ENCODE data around the gene CCDC66. TPM values are rescaled to one million over a fixed set of nuclear protein-coding genes. Genes with fewer than 3 reads are reported as not detected.

CCDC66 gene
- total and polyA plus RNA-seq, 2 of the 4 experiments (the other 2 are of a cell fraction), result 6.0 to 9.1 TPM

DNA sequence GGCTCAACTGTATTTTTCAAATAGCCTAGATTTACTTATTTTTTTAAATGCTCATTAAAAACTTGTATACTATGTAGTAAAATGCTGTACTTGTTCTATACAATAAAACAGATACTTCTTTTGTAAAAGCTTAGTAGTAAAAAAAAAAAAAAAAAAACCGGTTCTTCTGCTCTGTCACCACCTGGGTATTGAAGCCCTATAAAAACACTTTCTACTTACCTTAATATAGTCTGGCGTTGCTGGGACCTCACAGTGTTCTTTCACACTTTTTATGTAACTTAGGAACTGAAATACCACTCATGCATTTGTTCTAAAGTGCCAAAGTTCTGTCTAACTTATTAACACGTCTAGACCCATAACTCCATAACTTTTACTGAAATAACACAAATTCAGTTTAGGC is 64.7 kb downstream of the CCDC66 start:
- no peak overlapping the region for H4K91ac ChIP-seq (ENCODE audit: insufficient read depth, low read depth, low read length)
- ATAC-seq (ENCODE audit: low read depth), result no peak
- no peaks in the 10 kb centered on the region for H4K20me1 ChIP-seq (ENCODE audit: insufficient read depth, low read length)
- H3K27ac ChIP-seq (ENCODE audit: insufficient read depth, low read length), result no peak overlapping the region
- H3K18ac ChIP-seq (ENCODE audit: low read depth, low read length), result no peak overlapping the region
- H4K5ac ChIP-seq (ENCODE audit: low read depth, low read length), result no peak overlapping the region
- TF ChIP-seq CHD1 (IDR thresholded peaks at IDR 0.05; ENCODE audit: low read depth, low read length), result no peak
- no peak for TF ChIP-seq MAZ (IDR thresholded peaks at IDR 0.05; ENCODE audit: borderline replicate concordance, low read depth, low read length)
- TF ChIP-seq RFX5 (IDR thresholded peaks at IDR 0.05; ENCODE audit: low read depth, low read length), result no peak
- TF ChIP-seq RCOR1 (IDR thresholded peaks at IDR 0.05; ENCODE audit: insufficient replicate concordance, low read length), result no peak
- TF ChIP-seq, protein P1, sequence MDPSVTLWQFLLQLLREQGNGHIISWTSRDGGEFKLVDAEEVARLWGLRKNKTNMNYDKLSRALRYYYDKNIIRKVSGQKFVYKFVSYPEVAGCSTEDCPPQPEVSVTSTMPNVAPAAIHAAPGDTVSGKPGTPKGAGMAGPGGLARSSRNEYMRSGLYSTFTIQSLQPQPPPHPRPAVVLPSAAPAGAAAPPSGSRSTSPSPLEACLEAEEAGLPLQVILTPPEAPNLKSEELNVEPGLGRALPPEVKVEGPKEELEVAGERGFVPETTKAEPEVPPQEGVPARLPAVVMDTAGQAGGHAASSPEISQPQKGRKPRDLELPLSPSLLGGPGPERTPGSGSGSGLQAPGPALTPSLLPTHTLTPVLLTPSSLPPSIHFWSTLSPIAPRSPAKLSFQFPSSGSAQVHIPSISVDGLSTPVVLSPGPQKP (IDR thresholded peaks at IDR 0.05; ENCODE audit: borderline replicate concordance, low read depth, low read length), result no peak
- no peak for TF ChIP-seq MAFK (IDR thresholded peaks at IDR 0.05; ENCODE audit: low read depth, low read length)
- no peak for TF ChIP-seq MXI1 (IDR thresholded peaks at IDR 0.05; ENCODE audit: borderline replicate concordance, low read depth, low read length)
- TF ChIP-seq, protein P2, sequence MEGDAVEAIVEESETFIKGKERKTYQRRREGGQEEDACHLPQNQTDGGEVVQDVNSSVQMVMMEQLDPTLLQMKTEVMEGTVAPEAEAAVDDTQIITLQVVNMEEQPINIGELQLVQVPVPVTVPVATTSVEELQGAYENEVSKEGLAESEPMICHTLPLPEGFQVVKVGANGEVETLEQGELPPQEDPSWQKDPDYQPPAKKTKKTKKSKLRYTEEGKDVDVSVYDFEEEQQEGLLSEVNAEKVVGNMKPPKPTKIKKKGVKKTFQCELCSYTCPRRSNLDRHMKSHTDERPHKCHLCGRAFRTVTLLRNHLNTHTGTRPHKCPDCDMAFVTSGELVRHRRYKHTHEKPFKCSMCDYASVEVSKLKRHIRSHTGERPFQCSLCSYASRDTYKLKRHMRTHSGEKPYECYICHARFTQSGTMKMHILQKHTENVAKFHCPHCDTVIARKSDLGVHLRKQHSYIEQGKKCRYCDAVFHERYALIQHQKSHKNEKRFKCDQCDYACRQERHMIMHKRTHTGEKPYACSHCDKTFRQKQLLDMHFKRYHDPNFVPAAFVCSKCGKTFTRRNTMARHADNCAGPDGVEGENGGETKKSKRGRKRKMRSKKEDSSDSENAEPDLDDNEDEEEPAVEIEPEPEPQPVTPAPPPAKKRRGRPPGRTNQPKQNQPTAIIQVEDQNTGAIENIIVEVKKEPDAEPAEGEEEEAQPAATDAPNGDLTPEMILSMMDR (conservative IDR thresholded peaks at IDR 0.05; ENCODE audit: low read depth, low read length), result no peak
- no peak for TF ChIP-seq SMC3 (IDR thresholded peaks at IDR 0.05; ENCODE audit: low read depth, low read length)
- TF ChIP-seq POLR2A (IDR thresholded peaks at IDR 0.05; ENCODE audit: low read depth, low read length), result no peak
- TF ChIP-seq RAD21 (IDR thresholded peaks at IDR 0.05; ENCODE audit: low read length), result no peak
- no peak for TF ChIP-seq BHLHE40 (IDR thresholded peaks at IDR 0.05; ENCODE audit: low read depth, low read length)
- TF ChIP-seq CEBPB (IDR thresholded peaks at IDR 0.05; ENCODE audit: low read depth, low read length), result no peak
- no peak for TF ChIP-seq NFE2L2 (IDR thresholded peaks at IDR 0.05; ENCODE audit: low read depth, low read length)
- TF ChIP-seq, protein P3, sequence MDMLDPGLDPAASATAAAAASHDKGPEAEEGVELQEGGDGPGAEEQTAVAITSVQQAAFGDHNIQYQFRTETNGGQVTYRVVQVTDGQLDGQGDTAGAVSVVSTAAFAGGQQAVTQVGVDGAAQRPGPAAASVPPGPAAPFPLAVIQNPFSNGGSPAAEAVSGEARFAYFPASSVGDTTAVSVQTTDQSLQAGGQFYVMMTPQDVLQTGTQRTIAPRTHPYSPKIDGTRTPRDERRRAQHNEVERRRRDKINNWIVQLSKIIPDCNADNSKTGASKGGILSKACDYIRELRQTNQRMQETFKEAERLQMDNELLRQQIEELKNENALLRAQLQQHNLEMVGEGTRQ (IDR thresholded peaks at IDR 0.05; ENCODE audit: low read depth, low read length), result no peak
- no peak for TF ChIP-seq FOS (IDR thresholded peaks at IDR 0.05; ENCODE audit: low read depth, low read length)
- no peak overlapping the region for H3K9ac ChIP-seq (ENCODE audit: low read depth, low read length)
- intact Hi-C loops (cut with micrococcal nuclease) (loop anchor here (5.0 kb wide), 1 partner anchor 41 kb away; no protein-coding TSS in a partner anchor), dilution Hi-C loops (cut with HindIII; ENCODE audit: low sequenced_read_pairs, unreplicated experiment) (no loop called here), in situ Hi-C loops (cut with MboI; ENCODE audit: low sequenced_read_pairs) (no loop called here)
- H3K36me3 ChIP-seq (ENCODE audit: control insufficient read depth, insufficient read depth, low read length), result peaks cover 21% of the 10 kb centered on the region
- WGBS, 2 experiments (ENCODE audit: extremely low coverage in 2 of 2, insufficient read length in 1 of 2), result 100% methylated on average over 1 of the region's 3 CpGs; no CpG with 5 or more reads in 1 of the 2 experiments
- ChIA-PET CTCF (no interaction called here), POLR2A (ENCODE audit: unreplicated experiment) (no interaction called here)
- DNase-seq, result no peak
- no peak overlapping the region for H4K8ac ChIP-seq (ENCODE audit: low read depth in 2 of 2, low read length in 2 of 2)
- no peak overlapping the region for H2AK5ac ChIP-seq (ENCODE audit: low read depth, low read length)
- no peak overlapping the region for H2BK5ac ChIP-seq (ENCODE audit: low read depth, low read length, poor library complexity, severe bottlenecking)
- no peak overlapping the region for H2BK120ac ChIP-seq (ENCODE audit: low read depth, low read length)
- H3K9me1 ChIP-seq (ENCODE audit: insufficient read depth, low read length), result no peaks in the 10 kb centered on the region
- H2BK20ac ChIP-seq (ENCODE audit: low read depth, low read length), result no peak overlapping the region
- H3K4ac ChIP-seq (ENCODE audit: low read depth, low read length), result no peak overlapping the region
- H3K23ac ChIP-seq (ENCODE audit: low read depth, low read length), result no peak overlapping the region
- H2AK9ac ChIP-seq (replicated peaks; ENCODE audit: low read depth, low read length, poor library complexity), result no peak overlapping the region
- H2AFZ ChIP-seq (replicated peaks; ENCODE audit: low read length, poor library complexity), result no peak overlapping the region
- no peak overlapping the region for H3K4me3 ChIP-seq (ENCODE audit: insufficient read depth, low read depth, low read length)
- no peaks in the 10 kb centered on the region for H3K27me3 ChIP-seq (ENCODE audit: control insufficient read depth, insufficient read depth, low read length)
- H3K4me2 ChIP-seq (ENCODE audit: low read depth, low read length), result no peak overlapping the region
- H3K4me1 ChIP-seq (ENCODE audit: control insufficient read depth, insufficient read depth, low read length), result peaks cover 2% of the 10 kb centered on the region; the same call in 1 of the 2 replicates
- H3K14ac ChIP-seq (replicated peaks; ENCODE audit: low read depth, low read length), result no peak overlapping the region
- peaks cover 2 to 3% of the 10 kb centered on the region in 2 experiments; a peak in 1 of 4 replicates for H3K79me1 ChIP-seq (ENCODE audit: low read depth in 1 of 2, low read length in 2 of 2)
- no TSS peak for BruUV-seq (replicated peaks)
- H3K9me3 ChIP-seq (ENCODE audit: control insufficient read depth, insufficient read depth, low read length), result no peaks in the 10 kb centered on the region
- H3K56ac ChIP-seq (ENCODE audit: extremely low read depth, insufficient read depth, low read length), result no peak overlapping the region
- H2BK15ac ChIP-seq (ENCODE audit: low read depth, low read length), result no peak overlapping the region
